ENCODE results near the gene TET2. TPM values are rescaled to one million over a fixed set of nuclear protein-coding genes. Genes with fewer than 3 reads are reported as not detected.

The TET2 gene
- total RNA-seq, result 39.7 and 51.2 TPM in 2 replicates

DNA sequence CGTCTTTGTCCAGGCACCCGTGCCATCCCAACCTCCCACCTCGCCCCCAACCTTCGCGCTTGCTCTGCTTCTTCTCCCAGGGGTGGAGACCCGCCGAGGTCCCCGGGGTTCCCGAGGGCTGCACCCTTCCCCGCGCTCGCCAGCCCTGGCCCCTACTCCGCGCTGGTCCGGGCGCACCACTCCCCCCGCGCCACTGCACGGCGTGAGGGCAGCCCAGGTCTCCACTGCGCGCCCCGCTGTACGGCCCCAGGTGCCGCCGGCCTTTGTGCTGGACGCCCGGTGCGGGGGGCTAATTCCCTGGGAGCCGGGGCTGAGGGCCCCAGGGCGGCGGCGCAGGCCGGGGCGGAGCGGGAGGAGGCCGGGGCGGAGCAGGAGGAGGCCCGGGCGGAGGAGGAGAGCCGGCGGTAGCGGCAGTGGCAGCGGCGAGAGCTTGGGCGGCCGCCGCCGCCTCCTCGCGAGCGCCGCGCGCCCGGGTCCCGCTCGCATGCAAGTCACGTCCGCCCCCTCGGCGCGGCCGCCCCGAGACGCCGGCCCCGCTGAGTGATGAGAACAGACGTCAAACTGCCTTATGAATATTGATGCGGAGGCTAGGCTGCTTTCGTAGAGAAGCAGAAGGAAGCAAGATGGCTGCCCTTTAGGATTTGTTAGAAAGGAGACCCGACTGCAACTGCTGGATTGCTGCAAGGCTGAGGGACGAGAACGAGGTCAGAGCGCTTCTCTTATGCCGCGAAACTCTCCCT, at the start of gene TET2:
TET2 (plus strand) TSS at position 601 of the 740 bp plus-strand sequence. CDS start 87,067 bp downstream, outside the sequence.
- DNase-seq, result peak; percentile 72
- TF ChIP-seq, protein P1, sequence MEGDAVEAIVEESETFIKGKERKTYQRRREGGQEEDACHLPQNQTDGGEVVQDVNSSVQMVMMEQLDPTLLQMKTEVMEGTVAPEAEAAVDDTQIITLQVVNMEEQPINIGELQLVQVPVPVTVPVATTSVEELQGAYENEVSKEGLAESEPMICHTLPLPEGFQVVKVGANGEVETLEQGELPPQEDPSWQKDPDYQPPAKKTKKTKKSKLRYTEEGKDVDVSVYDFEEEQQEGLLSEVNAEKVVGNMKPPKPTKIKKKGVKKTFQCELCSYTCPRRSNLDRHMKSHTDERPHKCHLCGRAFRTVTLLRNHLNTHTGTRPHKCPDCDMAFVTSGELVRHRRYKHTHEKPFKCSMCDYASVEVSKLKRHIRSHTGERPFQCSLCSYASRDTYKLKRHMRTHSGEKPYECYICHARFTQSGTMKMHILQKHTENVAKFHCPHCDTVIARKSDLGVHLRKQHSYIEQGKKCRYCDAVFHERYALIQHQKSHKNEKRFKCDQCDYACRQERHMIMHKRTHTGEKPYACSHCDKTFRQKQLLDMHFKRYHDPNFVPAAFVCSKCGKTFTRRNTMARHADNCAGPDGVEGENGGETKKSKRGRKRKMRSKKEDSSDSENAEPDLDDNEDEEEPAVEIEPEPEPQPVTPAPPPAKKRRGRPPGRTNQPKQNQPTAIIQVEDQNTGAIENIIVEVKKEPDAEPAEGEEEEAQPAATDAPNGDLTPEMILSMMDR (IDR thresholded peaks at IDR 0.05), result no peak
- Mint-ChIP-seq H3K4me3 (peak within 1 kb of the TSS; percentile 99), H3K36me3 (ENCODE audit: low read depth) (peaks cover 17% of the 10 kb centered on the region), H3K27me3 (no peaks in the 10 kb centered on the region), H3K4me1 (peaks cover 51% of the 10 kb centered on the region), H3K9me3 (no peaks in the 10 kb centered on the region), H3K27ac (peak within 1 kb of the TSS; percentile 98)
- peak; percentile 80 for ATAC-seq (ENCODE audit: low read depth)
- ChIA-PET CTCF (interaction anchor here (0.9 to 1.4 kb wide), 2 partner anchors 325 to 327 kb away, joined by 3 to 6 read pairs; partner anchors contain the start of gene PPA2), POLR2A (interaction anchor here (1.0 to 2.4 kb wide), 6 partner anchors 42 to 569 kb away, joined by 3 to 34 read pairs (median 6); partner anchors contain the start of gene PPA2)
- intact Hi-C loops (cut with micrococcal nuclease), result loop anchor here (1.0 to 10.0 kb wide), 8 partner anchors 20 to 1170 kb away; partner anchors contain the start of genes AIMP1, GSTCD, INTS12 and TBCK

DNA sequence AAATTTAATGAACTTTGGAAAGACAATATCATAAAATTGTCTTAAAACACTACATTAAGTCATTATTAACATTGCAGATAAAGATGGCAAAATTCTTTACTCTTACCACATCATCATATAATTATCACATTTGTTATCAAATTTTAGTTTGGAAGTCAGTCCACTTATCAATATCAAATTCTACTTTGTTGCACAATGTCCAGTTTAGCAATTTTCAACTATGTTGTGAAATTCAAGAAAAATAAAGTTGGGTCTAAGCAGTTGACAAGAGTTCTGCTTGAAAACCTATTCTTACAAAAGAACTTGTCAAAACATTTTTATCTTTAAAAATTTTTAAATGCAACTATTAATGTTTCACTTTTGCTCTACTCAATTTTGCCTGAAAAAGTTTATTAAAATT, 44.7 kb upstream of the TET2 start:
- Mint-ChIP-seq H3K4me1 (no peaks in the 10 kb centered on the region), H3K36me3 (ENCODE audit: low read depth) (no peaks in the 10 kb centered on the region), H3K9me3 (peaks cover 10% of the 10 kb centered on the region), H3K27ac (no peak overlapping the region), H3K4me3 (no peak overlapping the region), H3K27me3 (peaks cover 7% of the 10 kb centered on the region)
- intact Hi-C loops (cut with micrococcal nuclease), result no loop called here
- ChIA-PET CTCF (no interaction called here), POLR2A (no interaction called here)
- TF ChIP-seq, protein P1 (IDR thresholded peaks at IDR 0.05), result no peak
- DNase-seq (no peak), ATAC-seq (ENCODE audit: low read depth) (no peak)

DNA sequence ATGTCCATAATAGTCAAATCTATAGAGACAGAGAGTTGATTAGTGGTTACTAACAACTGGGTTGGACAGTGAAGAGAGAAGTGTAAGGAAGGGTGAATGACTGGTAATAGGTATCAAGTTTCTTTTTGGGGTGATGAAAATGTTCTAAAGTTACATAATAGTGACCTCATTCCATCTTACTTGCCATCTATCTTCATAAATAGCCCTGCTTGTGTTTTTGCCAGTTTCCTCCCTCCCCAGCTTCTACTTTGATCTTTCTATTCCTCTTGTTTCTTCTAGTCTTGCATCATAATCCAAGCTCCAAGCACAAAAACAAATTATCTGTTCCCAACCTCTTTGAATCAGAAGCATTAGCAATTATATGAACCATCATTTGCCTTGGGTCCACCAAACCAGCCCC, 40.2 kb upstream of the TET2 start:
- TF ChIP-seq, protein P1 (IDR thresholded peaks at IDR 0.05), result no peak
- Mint-ChIP-seq H3K27ac (no peak overlapping the region), H3K27me3 (peaks cover 10% of the 10 kb centered on the region), H3K9me3 (no peaks in the 10 kb centered on the region), H3K4me3 (no peak overlapping the region), H3K4me1 (no peaks in the 10 kb centered on the region), H3K36me3 (ENCODE audit: low read depth) (no peaks in the 10 kb centered on the region)
- POLR2A ChIA-PET, result no interaction called here
- CTCF ChIA-PET, result no interaction called here
- intact Hi-C loops (cut with micrococcal nuclease), result no loop called here
- ATAC-seq (ENCODE audit: low read depth) (no peak), DNase-seq (no peak)

DNA sequence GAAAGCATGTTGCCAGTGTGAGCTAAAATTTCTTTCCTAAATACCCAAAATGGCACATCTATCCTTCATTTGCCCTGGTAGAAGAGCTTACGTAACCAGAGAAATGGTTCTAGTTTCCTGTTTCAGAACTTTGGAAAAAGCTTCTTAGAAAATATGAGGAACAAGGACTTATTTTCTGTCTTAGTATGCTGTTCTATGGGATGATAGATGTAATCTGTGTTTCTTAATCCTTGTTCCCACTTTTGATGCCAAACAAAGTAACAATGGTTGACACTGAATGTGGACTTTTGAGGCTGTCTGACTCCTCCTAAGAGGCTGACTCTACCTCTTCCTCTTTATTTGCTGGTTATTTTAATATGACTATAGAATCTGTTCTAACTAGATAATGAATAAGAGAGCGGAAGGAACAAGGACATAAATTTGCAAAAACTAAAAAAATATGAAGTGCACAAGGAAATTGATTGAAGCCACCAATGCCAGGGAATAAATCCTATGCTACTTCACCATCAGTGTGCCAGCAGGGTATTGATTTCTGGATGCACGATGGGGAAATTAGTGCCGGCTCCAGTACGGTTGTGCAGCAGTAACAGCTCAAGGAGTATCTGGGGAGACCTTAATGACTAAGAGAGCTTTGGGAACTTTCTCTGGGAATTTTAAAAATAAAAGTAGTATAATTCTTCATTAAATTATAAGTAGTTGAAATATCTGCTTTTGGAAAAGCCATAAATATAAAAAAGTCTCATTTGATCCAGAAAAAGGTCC, 39.4 kb upstream of the TET2 start:
- no peaks in the 10 kb centered on the region for H3K4me1 Mint-ChIP-seq
- no peak for DNase-seq
- H3K27ac Mint-ChIP-seq, result no peak overlapping the region
- no peak overlapping the region for H3K4me3 Mint-ChIP-seq
- no peak for ATAC-seq (ENCODE audit: low read depth)
- CTCF ChIA-PET, result no interaction called here
- H3K36me3 Mint-ChIP-seq (ENCODE audit: low read depth), result no peaks in the 10 kb centered on the region
- no peaks in the 10 kb centered on the region for H3K9me3 Mint-ChIP-seq
- POLR2A ChIA-PET, result no interaction called here
- intact Hi-C loops (cut with micrococcal nuclease), result no loop called here
- H3K27me3 Mint-ChIP-seq, result peaks cover 13% of the 10 kb centered on the region
- TF ChIP-seq, protein P1 (IDR thresholded peaks at IDR 0.05), result no peak

DNA sequence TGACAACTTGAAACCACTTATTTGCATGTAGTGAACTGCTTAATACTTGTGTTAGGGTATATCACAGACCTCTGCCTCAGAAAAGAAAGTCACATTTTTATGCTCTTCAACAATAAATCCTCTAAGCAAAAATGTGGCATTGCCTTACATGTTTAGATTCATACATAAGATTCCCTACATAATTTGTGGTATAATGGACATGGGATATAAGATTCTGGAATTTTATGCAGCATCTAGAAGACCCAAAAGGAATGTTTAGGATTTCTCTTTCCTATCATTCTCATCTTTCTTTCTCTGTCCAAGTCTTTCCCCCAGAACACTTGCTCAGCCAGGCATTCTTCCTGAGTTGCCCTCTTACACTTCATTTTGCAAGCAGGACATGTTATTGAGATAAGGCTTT, 37.7 kb upstream of the TET2 start:
- TF ChIP-seq, protein P1 (IDR thresholded peaks at IDR 0.05), result no peak
- Mint-ChIP-seq H3K27me3 (peaks cover 13% of the 10 kb centered on the region), H3K9me3 (no peaks in the 10 kb centered on the region), H3K36me3 (ENCODE audit: low read depth) (no peaks in the 10 kb centered on the region), H3K4me3 (no peak overlapping the region), H3K4me1 (peaks cover 3% of the 10 kb centered on the region), H3K27ac (no peak overlapping the region)
- DNase-seq (no peak), ATAC-seq (ENCODE audit: low read depth) (no peak)
- intact Hi-C loops (cut with micrococcal nuclease), result no loop called here
- CTCF ChIA-PET, result no interaction called here
- POLR2A ChIA-PET, result no interaction called here

Measured in activated B cell treated with CpG ODN at 0.5 μM for 24 hours (primary cell).